ENCODE results near the gene SENP1.

Gene SENP1

DNA sequence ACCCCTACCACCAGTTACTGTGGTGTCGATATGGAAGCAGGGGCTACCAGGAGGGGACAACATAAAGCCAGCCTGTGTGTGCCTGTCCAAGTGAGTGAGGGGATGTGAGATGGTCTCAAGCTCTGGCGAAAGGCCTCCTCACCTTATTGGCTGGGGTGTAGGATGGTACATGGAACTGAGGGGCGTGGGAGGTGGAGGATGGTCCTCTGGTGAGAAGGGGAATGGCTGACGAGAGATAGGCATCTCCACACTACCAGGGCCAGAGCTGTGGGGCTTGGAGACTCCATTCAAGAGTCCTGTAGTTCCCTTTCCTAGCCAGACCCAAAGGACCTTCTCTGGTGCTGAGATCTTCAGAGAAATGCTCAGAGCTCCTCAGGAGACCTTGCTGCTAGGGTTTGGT is 69.1 kb downstream of the SENP1 start:
- no peak for DNase-seq (ENCODE audit: low read depth in 2 of 2)

DNA sequence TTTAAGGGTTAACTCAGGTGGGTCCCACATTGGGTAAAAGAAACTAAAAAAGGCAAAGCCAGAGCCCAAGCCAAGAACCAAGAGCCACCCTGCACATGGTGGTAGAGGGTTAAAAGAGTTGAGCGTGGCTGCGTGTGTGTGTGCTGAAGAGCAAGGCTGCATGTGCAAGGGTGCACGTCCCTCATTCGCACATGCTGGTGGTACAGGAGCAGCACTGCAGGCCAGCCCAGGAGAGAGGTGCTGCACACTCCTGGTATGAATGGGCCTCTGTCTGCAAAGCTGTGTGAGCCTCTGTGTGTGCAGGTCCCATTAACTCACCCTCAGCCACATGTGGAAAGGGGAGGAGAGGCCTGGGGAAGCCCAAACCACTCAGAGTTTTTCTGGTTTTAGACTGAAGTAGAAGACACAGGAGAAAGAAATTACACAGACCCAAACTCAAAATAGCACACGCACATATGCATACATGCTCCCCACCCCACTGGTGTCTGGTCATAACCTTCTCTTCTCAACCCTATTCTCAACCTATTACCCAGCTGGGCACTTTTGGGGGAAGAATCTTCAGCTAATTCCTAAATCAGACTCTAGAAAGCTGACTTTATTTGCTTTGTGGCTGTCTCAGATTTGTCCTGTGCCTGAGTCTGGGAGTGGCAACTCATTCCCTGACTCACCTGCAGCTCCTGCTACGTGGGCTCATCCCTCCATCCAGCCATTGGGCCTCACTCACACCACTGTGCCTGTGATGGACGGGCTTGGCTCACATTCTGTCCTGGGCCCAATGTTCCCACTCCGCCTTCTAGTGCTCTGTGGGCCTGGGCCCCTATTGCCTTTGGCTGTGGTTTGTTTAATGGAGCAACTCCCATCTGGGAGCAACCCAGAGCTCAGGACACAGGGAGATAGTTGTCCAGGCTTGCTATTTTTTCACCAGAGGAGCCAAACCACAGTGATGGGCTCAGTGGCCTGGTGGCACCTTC is 70.8 kb downstream of the SENP1 start:
- DNase-seq (ENCODE audit: low read depth in 2 of 2) = no peak

DNA sequence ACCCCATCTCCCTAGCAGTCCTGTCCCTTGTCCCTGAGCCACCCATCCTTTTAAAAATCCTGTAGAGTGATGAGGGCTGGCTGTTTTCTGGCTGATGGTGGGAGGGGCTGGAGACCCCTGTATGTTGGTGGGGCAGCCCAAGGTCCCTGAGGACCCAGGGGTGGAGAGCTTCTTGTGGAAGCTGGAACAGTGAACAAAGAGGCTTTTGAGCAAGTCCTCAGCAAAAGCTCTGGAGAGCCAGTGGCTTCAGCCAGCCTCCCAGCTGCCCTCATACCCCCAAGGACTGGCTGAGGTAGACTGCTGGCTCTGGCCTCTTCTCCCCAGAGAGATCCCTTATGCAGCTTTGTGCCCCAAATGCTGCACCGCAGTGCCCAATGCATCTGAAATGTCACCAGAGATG is 72.4 kb downstream of the SENP1 start:
- no peak for DNase-seq (ENCODE audit: low read depth in 2 of 2)

DNA sequence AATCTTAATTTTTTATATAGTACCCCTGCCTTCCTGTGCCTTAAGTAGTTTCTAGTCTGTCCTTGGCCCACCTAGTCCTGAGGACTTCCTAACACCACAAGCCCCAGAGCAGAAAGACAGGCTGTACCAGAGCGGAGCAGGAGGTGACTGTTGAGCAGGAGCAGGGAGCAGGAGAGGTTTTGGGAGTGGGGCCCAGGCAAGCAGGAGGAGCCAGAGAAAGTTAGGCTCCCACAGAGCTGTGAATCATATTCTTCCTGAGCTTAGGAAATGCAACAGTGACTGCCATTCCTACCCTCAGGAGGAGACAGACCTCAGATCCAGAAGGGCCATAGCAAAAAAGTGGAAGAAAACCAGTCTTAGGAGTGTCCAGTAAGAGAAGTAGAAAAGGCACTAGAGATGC is 73.3 kb downstream of the SENP1 start:
- no peak for DNase-seq (ENCODE audit: low read depth in 2 of 2)

- no peak for DNase-seq (ENCODE audit: low read depth in 2 of 2)
These were observed 74.5 kb downstream of the SENP1 start for GRCh38 chr12:48031135-48031960.

GRCh38 chr12:48030173-48030650 is 75.7 kb downstream of the SENP1 start:
- no peak for DNase-seq (ENCODE audit: low read depth in 2 of 2)

DNA sequence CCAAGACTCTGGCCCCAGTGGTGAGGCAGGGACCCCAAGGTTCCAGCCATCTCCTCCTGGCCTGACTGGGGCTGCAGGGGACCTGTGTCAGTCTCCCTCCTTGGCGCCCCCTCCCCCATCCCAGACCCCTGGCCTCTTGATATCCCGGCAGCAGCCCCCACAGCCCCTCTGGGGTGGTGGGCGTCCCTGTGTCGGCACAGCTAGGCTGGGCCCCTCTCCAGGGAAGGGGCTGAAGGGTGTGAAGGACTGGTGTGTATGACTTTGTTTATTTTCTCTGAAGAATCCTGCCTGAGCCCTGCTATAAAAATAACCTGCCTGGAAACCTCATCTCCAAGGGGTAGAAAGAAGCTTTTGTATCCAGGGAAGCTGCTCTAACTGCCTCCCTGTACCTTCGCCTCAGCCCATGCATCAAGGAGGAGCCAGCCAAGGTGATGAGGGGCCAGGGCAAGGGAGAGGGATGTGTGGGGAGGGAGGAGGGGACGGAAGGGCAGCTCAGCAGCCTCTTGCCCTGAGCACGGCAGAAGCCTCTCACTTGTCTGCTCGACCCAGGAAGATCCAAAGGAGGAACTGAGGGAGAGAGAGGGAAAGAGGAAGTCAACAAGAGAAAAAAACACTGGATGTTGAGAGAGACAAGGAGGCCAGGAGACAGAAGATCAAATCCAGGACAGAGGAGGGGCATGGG is 76.2 kb downstream of the SENP1 start:
- no peak for DNase-seq (ENCODE audit: low read depth in 2 of 2)

- DNase-seq (ENCODE audit: low read depth in 2 of 2) = no peak
These were observed 77.1 kb downstream of the SENP1 start for GRCh38 chr12:48028541-48029431.

- no peak for DNase-seq (ENCODE audit: low read depth in 2 of 2)
These were observed 78.5 kb downstream of the SENP1 start for GRCh38 chr12:48027183-48028002.

- DNase-seq (ENCODE audit: low read depth in 2 of 2) = no peak
These were observed 79.6 kb downstream of the SENP1 start for GRCh38 chr12:48026060-48026827.

GRCh38 chr12:48025281-48025680 is 80.6 kb downstream of the SENP1 start:
- no peak for DNase-seq (ENCODE audit: low read depth in 2 of 2)

GRCh38 chr12:48024735-48025134 is 81.1 kb downstream of the SENP1 start:
- no peak for DNase-seq (ENCODE audit: low read depth in 2 of 2)

DNA sequence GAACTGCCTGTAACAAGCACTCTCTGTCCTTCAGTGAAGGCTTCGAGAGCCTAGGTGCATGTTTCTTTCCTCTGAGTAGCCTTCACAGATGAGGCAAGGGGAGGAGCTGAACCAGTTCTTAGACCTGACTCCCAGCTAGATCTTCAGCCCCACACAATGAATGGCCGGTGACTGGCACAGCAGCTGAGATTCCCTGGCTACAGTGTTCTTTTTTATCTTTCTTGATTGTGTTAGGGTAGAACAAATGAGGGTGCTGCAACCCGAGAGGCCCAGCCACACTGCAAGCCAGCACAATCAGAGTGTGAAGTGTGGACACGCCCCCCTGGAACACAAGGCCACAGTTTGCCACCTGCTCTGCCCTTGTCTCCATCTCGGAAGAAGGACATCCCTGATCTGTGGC is 82.5 kb downstream of the SENP1 start:
- no peak for DNase-seq (ENCODE audit: low read depth in 2 of 2)

- no peak for DNase-seq (ENCODE audit: low read depth in 2 of 2)
These were observed 83.0 kb downstream of the SENP1 start for GRCh38 chr12:48022676-48023385.

GRCh38 chr12:48022180-48022521 is 83.7 kb downstream of the SENP1 start:
- no peak for DNase-seq (ENCODE audit: low read depth in 2 of 2)

GRCh38 chr12:48021485-48022179 is 84.2 kb downstream of the SENP1 start:
- DNase-seq (ENCODE audit: low read depth in 2 of 2) = no peak

- no peak for DNase-seq (ENCODE audit: low read depth in 2 of 2)
These were observed 86.1 kb downstream of the SENP1 start for GRCh38 chr12:48019639-48020265.

DNA sequence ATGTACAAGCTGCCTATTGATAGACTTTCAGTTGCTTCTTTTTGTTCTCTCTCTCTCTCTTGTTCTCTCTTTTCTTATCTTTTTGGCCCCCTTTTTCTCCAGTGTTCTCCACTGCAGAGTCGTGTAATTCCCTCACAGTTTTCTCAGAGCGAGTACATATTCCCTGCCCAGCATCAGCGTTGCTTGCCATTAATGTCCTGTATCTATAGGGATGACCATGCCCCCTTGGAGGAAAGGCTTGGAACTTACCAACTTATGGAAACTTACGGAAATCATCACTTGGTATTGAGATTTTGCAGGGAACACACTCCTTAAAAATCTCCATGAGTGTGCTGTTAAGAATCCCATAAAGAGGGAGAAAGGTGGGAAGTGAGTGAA is 87.3 kb downstream of the SENP1 start:
- no peak for DNase-seq (ENCODE audit: low read depth in 2 of 2)
